ENCODE data around the gene ORMDL3. TPM values are rescaled to one million over a fixed set of nuclear protein-coding genes. Genes with fewer than 3 reads are reported as not detected.

ORMDL3 gene
- total and polyA plus RNA-seq, 2 experiments from 2014 or later, result 56.4 to 73.3 TPM

- no peak for TF ChIP-seq EZH2phosphoT487 (IDR thresholded peaks at IDR 0.05; ENCODE audit: low read depth, severe bottlenecking, unreplicated experiment)
- no peak for TF ChIP-seq CTCF (IDR thresholded peaks at IDR 0.05; ENCODE audit: poor library complexity)
- no peak for TF ChIP-seq EZH2 (IDR thresholded peaks at IDR 0.05; ENCODE audit: borderline replicate concordance)
- Histone ChIP-seq H3K9me3 (ENCODE audit: low read depth) (no peaks in the 10 kb centered on the region), H3K4me1 (ENCODE audit: insufficient read depth) (no peaks in the 10 kb centered on the region), H4K20me1 (ENCODE audit: insufficient read depth, poor library complexity, severe bottlenecking) (no peaks in the 10 kb centered on the region), H3K27ac (no peak overlapping the region), H3K4me2 (no peak overlapping the region), H3K27me3 (no peaks in the 10 kb centered on the region), H3K9me2 (replicated peaks; ENCODE audit: insufficient read depth) (no peaks in the 10 kb centered on the region), H3K79me2 (no peaks in the 10 kb centered on the region), H2AFZ (no peak overlapping the region), H3K36me3 (replicated peaks; ENCODE audit: insufficient read depth, low read depth) (no peaks in the 10 kb centered on the region), H3K4me3 (no peak overlapping the region)
- DNase-seq (ENCODE audit: low spot score), result no peak
- 83% methylated on average over 2 of the region's 2 CpGs for WGBS (ENCODE audit: low lambda C conversion rate, missing lambda C conversion rate)
Observed at GRCh38 chr17:39973496-39973895, 46.1 kb upstream of the ORMDL3 start.

GRCh38 chr17:39972271-39972670 is 44.9 kb upstream of the ORMDL3 start:
- peak overlapping the region; percentile 0 for H3K4me2 ChIP-seq
- TF ChIP-seq EZH2 (IDR thresholded peaks at IDR 0.05; ENCODE audit: borderline replicate concordance) (no peak), CTCF (IDR thresholded peaks at IDR 0.05; ENCODE audit: poor library complexity) (no peak), EZH2phosphoT487 (IDR thresholded peaks at IDR 0.05; ENCODE audit: low read depth, severe bottlenecking, unreplicated experiment) (no peak)
- no peaks in the 10 kb centered on the region for H3K4me1 ChIP-seq (ENCODE audit: insufficient read depth)
- DNase-seq (ENCODE audit: low spot score), result no peak
- no peaks in the 10 kb centered on the region for H4K20me1 ChIP-seq (ENCODE audit: insufficient read depth, poor library complexity, severe bottlenecking)
- no peaks in the 10 kb centered on the region for H3K27me3 ChIP-seq
- 38% methylated on average over 3 of the region's 3 CpGs for WGBS (ENCODE audit: low lambda C conversion rate, missing lambda C conversion rate)
- H2AFZ ChIP-seq, result no peak overlapping the region
- no peaks in the 10 kb centered on the region for H3K36me3 ChIP-seq (replicated peaks; ENCODE audit: insufficient read depth, low read depth)
- no peak overlapping the region for H3K4me3 ChIP-seq
- H3K79me2 ChIP-seq, result no peaks in the 10 kb centered on the region
- H3K9me3 ChIP-seq (ENCODE audit: low read depth), result no peaks in the 10 kb centered on the region
- peak overlapping the region; percentile 37 for H3K27ac ChIP-seq
- H3K9me2 ChIP-seq (replicated peaks; ENCODE audit: insufficient read depth), result no peaks in the 10 kb centered on the region

- 83% methylated on average over 4 of the region's 4 CpGs for WGBS (ENCODE audit: low lambda C conversion rate, missing lambda C conversion rate)
- no peaks in the 10 kb centered on the region for H3K9me3 ChIP-seq (ENCODE audit: low read depth)
- H3K4me2 ChIP-seq, result no peak overlapping the region
- H4K20me1 ChIP-seq (ENCODE audit: insufficient read depth, poor library complexity, severe bottlenecking), result no peaks in the 10 kb centered on the region
- H3K27ac ChIP-seq, result no peak overlapping the region
- TF ChIP-seq CTCF (IDR thresholded peaks at IDR 0.05; ENCODE audit: poor library complexity) (no peak), EZH2phosphoT487 (IDR thresholded peaks at IDR 0.05; ENCODE audit: low read depth, severe bottlenecking, unreplicated experiment) (no peak), EZH2 (IDR thresholded peaks at IDR 0.05; ENCODE audit: borderline replicate concordance) (no peak)
- H2AFZ ChIP-seq, result no peak overlapping the region
- H3K36me3 ChIP-seq (replicated peaks; ENCODE audit: insufficient read depth, low read depth), result no peaks in the 10 kb centered on the region
- H3K27me3 ChIP-seq, result no peaks in the 10 kb centered on the region
- H3K79me2 ChIP-seq, result no peaks in the 10 kb centered on the region
- no peaks in the 10 kb centered on the region for H3K4me1 ChIP-seq (ENCODE audit: insufficient read depth)
- H3K9me2 ChIP-seq (replicated peaks; ENCODE audit: insufficient read depth), result no peaks in the 10 kb centered on the region
- H3K4me3 ChIP-seq, result no peak overlapping the region
- DNase-seq (ENCODE audit: low spot score), result no peak
Observed at GRCh38 chr17:39971076-39971603, 43.7 kb upstream of the ORMDL3 start.

Data from hepatocyte (in vitro differentiated cells).